ENCODE measurements around the gene HMOX2.

The HMOX2 gene

GRCh38 chr16:4488499-4488967, 12.3 kb downstream of the HMOX2 start:
- H3K36me3 ChIP-seq, result peaks cover 44% of the 10 kb centered on the region
- no peaks in the 10 kb centered on the region for H3K9me3 ChIP-seq
- no peak overlapping the region for H3K4me3 ChIP-seq (ENCODE audit: low read depth in 1 of 2, low read length in 1 of 2)
- H3K27ac ChIP-seq, result peak overlapping the region; percentile 81
- peaks cover 14 to 15% of the 10 kb centered on the region in 2 experiments for H3K4me1 ChIP-seq (ENCODE audit: control insufficient read depth in 1 of 2, insufficient read depth in 1 of 2, low read depth in 1 of 2, low read length in 1 of 2)
- no peaks in the 10 kb centered on the region for H3K27me3 ChIP-seq
- no peak for TF ChIP-seq CTCF (IDR thresholded peaks at IDR 0.05)

- peak overlapping the region; percentile 81 for H3K27ac ChIP-seq
- no peak overlapping the region for H3K4me3 ChIP-seq (ENCODE audit: low read depth in 1 of 2, low read length in 1 of 2)
- H3K9me3 ChIP-seq, result no peaks in the 10 kb centered on the region
- TF ChIP-seq CTCF (IDR thresholded peaks at IDR 0.05), result no peak
- H3K4me1 ChIP-seq (ENCODE audit: control insufficient read depth in 1 of 2, insufficient read depth in 1 of 2, low read depth in 1 of 2, low read length in 1 of 2), result peaks cover 14 to 15% of the 10 kb centered on the region in 2 experiments
- H3K36me3 ChIP-seq, result peaks cover 42% of the 10 kb centered on the region
- H3K27me3 ChIP-seq, result no peaks in the 10 kb centered on the region
These were observed 12.8 kb downstream of the HMOX2 start for GRCh38 chr16:4489030-4489429.

- no peak for TF ChIP-seq CTCF (IDR thresholded peaks at IDR 0.05)
- Histone ChIP-seq H3K4me3 (ENCODE audit: low read depth in 1 of 2, low read length in 1 of 2) (no peak overlapping the region), H3K27me3 (no peaks in the 10 kb centered on the region), H3K36me3 (peaks cover 22% of the 10 kb centered on the region), H3K9me3 (no peaks in the 10 kb centered on the region), H3K4me1 (ENCODE audit: control insufficient read depth in 1 of 2, insufficient read depth in 1 of 2, low read depth in 1 of 2, low read length in 1 of 2) (peaks cover 14 to 15% of the 10 kb centered on the region in 2 experiments), H3K27ac (no peak overlapping the region)
These were observed 15.7 kb downstream of the HMOX2 start for GRCh38 chr16:4491898-4492297.

- H3K9me3 ChIP-seq, result no peaks in the 10 kb centered on the region
- TF ChIP-seq CTCF (IDR thresholded peaks at IDR 0.05), result no peak
These were observed 18.7 kb downstream of the HMOX2 start for GRCh38 chr16:4494746-4495490.

GRCh38 chr16:4495766-4496165, 19.6 kb downstream of the HMOX2 start:
- peak overlapping the region; percentile 44 for H3K27ac ChIP-seq

More at GRCh38 chr16:4494746-4495490, 18.7 kb downstream of the HMOX2 start:
- H3K4me3 ChIP-seq (ENCODE audit: low read depth in 1 of 2, low read length in 1 of 2), result no peak overlapping the region
- peaks cover 20% of the 10 kb centered on the region for H3K36me3 ChIP-seq
- no peaks in the 10 kb centered on the region for H3K4me1 ChIP-seq (ENCODE audit: control insufficient read depth in 1 of 2, insufficient read depth in 1 of 2, low read depth in 1 of 2, low read length in 1 of 2)
- H3K27me3 ChIP-seq, result no peaks in the 10 kb centered on the region
- H3K27ac ChIP-seq, result peak overlapping the region; percentile 44

More at GRCh38 chr16:4495766-4496165, 19.6 kb downstream of the HMOX2 start:
- H3K36me3 ChIP-seq, result peaks cover 20% of the 10 kb centered on the region
- H3K9me3 ChIP-seq, result no peaks in the 10 kb centered on the region
- no peak overlapping the region for H3K4me3 ChIP-seq (ENCODE audit: low read depth in 1 of 2, low read length in 1 of 2)
- H3K27me3 ChIP-seq, result no peaks in the 10 kb centered on the region
- H3K4me1 ChIP-seq (ENCODE audit: control insufficient read depth in 1 of 2, insufficient read depth in 1 of 2, low read depth in 1 of 2, low read length in 1 of 2), result no peaks in the 10 kb centered on the region
- TF ChIP-seq CTCF (IDR thresholded peaks at IDR 0.05), result no peak

Data from neutrophil (primary cell).